Measurements from ENCODE around the gene RAB23. TPM values are rescaled to one million over a fixed set of nuclear protein-coding genes. Genes with fewer than 3 reads are reported as not detected.

The RAB23 gene
- total and polyA plus RNA-seq, 3 experiments from 2014 or later, result 1.0 to 4.7 (median 4.3) TPM

DNA sequence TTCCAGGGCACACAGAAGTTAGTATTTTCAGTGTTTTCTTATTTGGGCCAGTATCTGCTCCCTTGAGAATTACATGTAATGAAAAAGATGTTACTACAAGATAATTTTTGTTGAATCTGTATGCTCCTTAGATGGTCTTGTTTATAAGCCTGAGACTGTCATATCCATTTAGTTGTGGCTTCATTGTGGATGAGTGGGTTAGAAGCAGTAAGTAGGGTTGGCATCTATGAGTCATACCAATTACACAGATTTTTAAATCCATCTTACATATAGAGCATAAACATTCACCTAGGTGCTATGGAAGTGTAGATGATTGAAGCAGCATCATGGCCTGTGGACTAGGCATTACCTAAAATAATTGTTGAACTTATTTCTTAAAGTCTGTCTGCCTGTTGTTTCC lies 63.4 kb downstream of the RAB23 start:
- Mint-ChIP-seq H3K36me3 (peaks cover 7 to 69% (median 19%) of the 10 kb centered on the region in 3 donors), H3K4me1 (no peaks in the 10 kb centered on the region), H3K4me3 (no peak overlapping the region), H3K27me3 (no peaks in the 10 kb centered on the region), H3K9me3 (no peaks in the 10 kb centered on the region), H3K27ac (peak overlapping the region in 1 of 8 donors; percentile 6)
- POLR2A ChIA-PET, result no interaction called here
- CTCF ChIA-PET, result no interaction called here
- H3K4me1 ChIP-seq (ENCODE audit: insufficient read depth, low read length), result no peaks in the 10 kb centered on the region
- H3K9me3 ChIP-seq (ENCODE audit: low read length), result no peaks in the 10 kb centered on the region
- no peaks in the 10 kb centered on the region for H3K36me3 ChIP-seq (ENCODE audit: insufficient read depth, low read length)
- H3K27me3 ChIP-seq (ENCODE audit: insufficient read depth, low read length, poor library complexity, severe bottlenecking), result no peaks in the 10 kb centered on the region
- DNase-seq, result no peak
- no peak overlapping the region for H3K27ac ChIP-seq (ENCODE audit: low read depth, low read length)
- no peak overlapping the region for H3K4me3 ChIP-seq (ENCODE audit: low read length)

- no peaks in the 10 kb centered on the region for H3K27me3 Mint-ChIP-seq
Observed at GRCh38 chr6:57147955-57148858, 73.9 kb downstream of the RAB23 start.

DNA sequence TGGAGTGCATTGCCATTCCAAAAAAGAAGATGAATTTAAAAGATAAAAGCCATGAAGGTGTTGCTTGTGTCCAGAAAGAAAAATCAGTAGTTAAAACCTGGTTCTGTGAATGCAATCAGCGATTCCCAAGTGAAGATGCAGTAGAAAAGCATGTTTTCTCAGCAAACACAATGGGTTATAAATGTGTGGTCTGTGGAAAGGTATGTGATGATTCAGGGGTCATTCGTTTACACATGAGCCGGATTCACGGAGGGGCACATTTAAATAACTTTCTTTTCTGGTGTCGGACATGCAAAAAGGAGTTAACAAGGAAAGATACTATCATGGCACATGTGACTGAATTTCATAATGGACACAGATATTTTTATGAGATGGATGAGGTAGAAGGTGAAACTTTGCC lies 74.7 kb downstream of the RAB23 start:
- H3K9me3 Mint-ChIP-seq, result no peaks in the 10 kb centered on the region
- POLR2A ChIA-PET, result no interaction called here
- H3K27ac Mint-ChIP-seq, result peak overlapping the region in 2 of 8 donors; percentile 12 to 21
- CTCF ChIA-PET, result no interaction called here
- Histone ChIP-seq H3K4me3 (ENCODE audit: low read length) (no peak overlapping the region), H3K27me3 (ENCODE audit: insufficient read depth, low read length, poor library complexity, severe bottlenecking) (no peaks in the 10 kb centered on the region), H3K27ac (ENCODE audit: low read depth, low read length) (no peak overlapping the region), H3K9me3 (ENCODE audit: low read length) (no peaks in the 10 kb centered on the region), H3K4me1 (ENCODE audit: insufficient read depth, low read length) (no peaks in the 10 kb centered on the region), H3K36me3 (ENCODE audit: insufficient read depth, low read length) (peaks cover 21% of the 10 kb centered on the region)
- no peak overlapping the region for H3K4me3 Mint-ChIP-seq
- peaks cover 11 to 22% (median 21%) of the 10 kb centered on the region in 3 donors for H3K4me1 Mint-ChIP-seq
- DNase-seq, result no peak
- no peaks in the 10 kb centered on the region for H3K27me3 Mint-ChIP-seq
- H3K36me3 Mint-ChIP-seq, result peaks cover 29 to 76% (median 37%) of the 10 kb centered on the region in 3 donors

More at GRCh38 chr6:57147955-57148858, 73.9 kb downstream of the RAB23 start:
- no peak overlapping the region for H3K4me3 Mint-ChIP-seq
- H3K27ac ChIP-seq (ENCODE audit: low read depth, low read length), result no peak overlapping the region
- peak overlapping the region in 3 of 8 donors; percentile 2 to 59 (median 13) for H3K27ac Mint-ChIP-seq
- CTCF ChIA-PET, result no interaction called here
- H3K4me1 ChIP-seq (ENCODE audit: insufficient read depth, low read length), result no peaks in the 10 kb centered on the region
- H3K36me3 Mint-ChIP-seq, result peaks cover 27 to 77% (median 28%) of the 10 kb centered on the region in 3 donors
- no peak overlapping the region for H3K4me3 ChIP-seq (ENCODE audit: low read length)
- peaks cover 11 to 22% (median 21%) of the 10 kb centered on the region in 3 donors for H3K4me1 Mint-ChIP-seq
- peaks cover 17% of the 10 kb centered on the region for H3K36me3 ChIP-seq (ENCODE audit: insufficient read depth, low read length)
- H3K27me3 ChIP-seq (ENCODE audit: insufficient read depth, low read length, poor library complexity, severe bottlenecking), result no peaks in the 10 kb centered on the region
- H3K9me3 ChIP-seq (ENCODE audit: low read length), result no peaks in the 10 kb centered on the region
- no peaks in the 10 kb centered on the region for H3K9me3 Mint-ChIP-seq
- no peak for DNase-seq
- POLR2A ChIA-PET, result no interaction called here

DNA sequence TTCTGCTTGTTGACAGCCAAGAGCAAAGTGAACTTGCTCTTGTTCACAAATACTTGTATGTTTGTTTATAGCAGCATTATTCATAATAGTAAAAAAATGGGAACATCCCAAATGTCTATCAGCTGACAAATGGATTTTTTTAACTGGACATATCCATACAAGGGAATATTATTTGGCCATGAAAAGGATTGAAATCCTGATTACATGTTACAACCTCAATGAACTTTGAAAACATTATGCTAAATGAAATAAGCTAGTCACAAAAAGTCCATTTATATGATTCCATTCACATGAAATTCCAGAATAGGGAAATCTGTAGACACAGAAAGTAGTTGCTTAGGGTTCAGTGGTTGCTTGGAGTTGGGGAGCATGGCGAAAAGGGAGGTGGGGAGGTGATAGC lies 78.4 kb downstream of the RAB23 start:
- no peaks in the 10 kb centered on the region for H3K9me3 Mint-ChIP-seq
- peaks cover 33 to 75% (median 47%) of the 10 kb centered on the region in 3 donors for H3K36me3 Mint-ChIP-seq
- H3K4me1 ChIP-seq (ENCODE audit: insufficient read depth, low read length), result no peaks in the 10 kb centered on the region
- no peak for DNase-seq
- H3K27me3 ChIP-seq (ENCODE audit: insufficient read depth, low read length, poor library complexity, severe bottlenecking), result no peaks in the 10 kb centered on the region
- H3K27ac Mint-ChIP-seq, result no peak overlapping the region
- H3K27ac ChIP-seq (ENCODE audit: low read depth, low read length), result no peak overlapping the region
- peaks cover 17% of the 10 kb centered on the region for H3K36me3 ChIP-seq (ENCODE audit: insufficient read depth, low read length)
- H3K4me1 Mint-ChIP-seq, result peaks cover 11 to 22% (median 21%) of the 10 kb centered on the region in 3 donors
- CTCF ChIA-PET, result no interaction called here
- no peaks in the 10 kb centered on the region for H3K27me3 Mint-ChIP-seq
- no peaks in the 10 kb centered on the region for H3K9me3 ChIP-seq (ENCODE audit: low read length)
- POLR2A ChIA-PET, result no interaction called here
- no peak overlapping the region for H3K4me3 ChIP-seq (ENCODE audit: low read length)
- H3K4me3 Mint-ChIP-seq, result no peak overlapping the region

- Histone ChIP-seq H3K4me1 (ENCODE audit: insufficient read depth, low read length) (no peaks in the 10 kb centered on the region), H3K27ac (ENCODE audit: low read depth, low read length) (no peak overlapping the region), H3K27me3 (ENCODE audit: insufficient read depth, low read length, poor library complexity, severe bottlenecking) (no peaks in the 10 kb centered on the region), H3K36me3 (ENCODE audit: insufficient read depth, low read length) (peaks cover 10% of the 10 kb centered on the region), H3K4me3 (ENCODE audit: low read length) (no peak overlapping the region), H3K9me3 (ENCODE audit: low read length) (no peaks in the 10 kb centered on the region)
- H3K9me3 Mint-ChIP-seq, result no peaks in the 10 kb centered on the region
- H3K4me3 Mint-ChIP-seq, result no peak overlapping the region
- POLR2A ChIA-PET, result interaction anchor here (1.5 kb wide), 1 partner anchor 30 kb away, joined by 5 read pairs; the partner anchor contains the start of gene BAG2
- CTCF ChIA-PET, result no interaction called here
- peaks cover 25 to 68% (median 41%) of the 10 kb centered on the region in 3 donors for H3K36me3 Mint-ChIP-seq
- no peak for DNase-seq
- H3K4me1 Mint-ChIP-seq, result peaks cover 4 to 16% (median 7%) of the 10 kb centered on the region in 3 donors
- no peaks in the 10 kb centered on the region for H3K27me3 Mint-ChIP-seq
- H3K27ac Mint-ChIP-seq, result no peak overlapping the region
Observed at GRCh38 chr6:57142178-57142525, 80.0 kb downstream of the RAB23 start.

- H3K9me3 Mint-ChIP-seq, result no peaks in the 10 kb centered on the region
- Histone ChIP-seq H3K27ac (ENCODE audit: low read depth, low read length) (no peak overlapping the region), H3K4me3 (ENCODE audit: low read length) (no peak overlapping the region), H3K4me1 (ENCODE audit: insufficient read depth, low read length) (no peaks in the 10 kb centered on the region), H3K9me3 (ENCODE audit: low read length) (no peaks in the 10 kb centered on the region), H3K36me3 (ENCODE audit: insufficient read depth, low read length) (peaks cover 6% of the 10 kb centered on the region), H3K27me3 (ENCODE audit: insufficient read depth, low read length, poor library complexity, severe bottlenecking) (no peaks in the 10 kb centered on the region)
- no peak overlapping the region for H3K4me3 Mint-ChIP-seq
- POLR2A ChIA-PET, result interaction anchor here (1.5 kb wide), 1 partner anchor 30 kb away, joined by 5 read pairs; the partner anchor contains the start of gene BAG2
- no peaks in the 10 kb centered on the region for H3K27me3 Mint-ChIP-seq
- CTCF ChIA-PET, result no interaction called here
- H3K36me3 Mint-ChIP-seq, result peaks cover 29 to 69% (median 41%) of the 10 kb centered on the region in 3 donors
- H3K27ac Mint-ChIP-seq, result no peak overlapping the region
- H3K4me1 Mint-ChIP-seq, result peaks cover 3 to 19% (median 4%) of the 10 kb centered on the region in 3 donors
- no peak for DNase-seq
Observed at GRCh38 chr6:57141451-57142177, 80.5 kb downstream of the RAB23 start.

DNA sequence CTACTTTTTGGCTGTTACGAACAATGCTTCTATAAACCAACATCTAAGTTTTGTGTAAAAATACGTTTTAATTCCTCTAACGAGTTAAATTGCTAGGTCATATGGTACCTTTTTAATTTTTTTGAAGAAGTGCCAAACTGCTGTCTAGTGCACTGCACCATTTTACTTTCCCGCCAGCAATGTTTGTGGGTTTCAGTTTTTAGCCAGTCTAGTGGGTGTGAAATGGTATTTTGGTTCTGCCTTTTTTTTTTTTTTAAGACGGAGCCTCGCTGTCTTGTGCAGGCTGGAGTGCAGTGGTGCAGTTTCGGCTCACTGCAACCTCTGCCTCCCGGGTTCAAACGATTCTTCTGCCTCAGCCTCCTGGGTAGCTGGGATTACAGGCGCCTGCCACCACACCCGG lies 84.1 kb downstream of the RAB23 start:
- H3K9me3 ChIP-seq (ENCODE audit: low read length), result no peaks in the 10 kb centered on the region
- Mint-ChIP-seq H3K27me3 (no peaks in the 10 kb centered on the region), H3K4me1 (peaks cover 0 to 14% (median 3%) of the 10 kb centered on the region in 3 donors), H3K4me3 (no peak overlapping the region), H3K9me3 (no peaks in the 10 kb centered on the region), H3K36me3 (peaks cover 27 to 68% (median 35%) of the 10 kb centered on the region in 3 donors), H3K27ac (no peak overlapping the region)
- ChIA-PET CTCF (no interaction called here), POLR2A (no interaction called here)
- no peak overlapping the region for H3K27ac ChIP-seq (ENCODE audit: low read depth, low read length)
- no peak overlapping the region for H3K4me3 ChIP-seq (ENCODE audit: low read length)
- H3K4me1 ChIP-seq (ENCODE audit: insufficient read depth, low read length), result no peaks in the 10 kb centered on the region
- H3K27me3 ChIP-seq (ENCODE audit: insufficient read depth, low read length, poor library complexity, severe bottlenecking), result no peaks in the 10 kb centered on the region
- H3K36me3 ChIP-seq (ENCODE audit: insufficient read depth, low read length), result peaks cover 12% of the 10 kb centered on the region
- DNase-seq, result no peak

GRCh38 chr6:57137350-57137749 lies 84.8 kb downstream of the RAB23 start:
- H3K4me1 Mint-ChIP-seq, result peaks cover 0 to 14% (median 3%) of the 10 kb centered on the region in 3 donors
- H3K4me3 Mint-ChIP-seq, result no peak overlapping the region
- H3K27ac ChIP-seq (ENCODE audit: low read depth, low read length), result no peak overlapping the region
- H3K36me3 ChIP-seq (ENCODE audit: insufficient read depth, low read length), result peaks cover 6% of the 10 kb centered on the region
- CTCF ChIA-PET, result no interaction called here
- H3K27me3 ChIP-seq (ENCODE audit: insufficient read depth, low read length, poor library complexity, severe bottlenecking), result no peaks in the 10 kb centered on the region
- no peaks in the 10 kb centered on the region for H3K27me3 Mint-ChIP-seq
- H3K4me1 ChIP-seq (ENCODE audit: insufficient read depth, low read length), result no peaks in the 10 kb centered on the region
- peaks cover 20 to 68% (median 34%) of the 10 kb centered on the region in 3 donors for H3K36me3 Mint-ChIP-seq
- no peak overlapping the region for H3K4me3 ChIP-seq (ENCODE audit: low read length)
- no peaks in the 10 kb centered on the region for H3K9me3 ChIP-seq (ENCODE audit: low read length)
- H3K9me3 Mint-ChIP-seq, result no peaks in the 10 kb centered on the region
- H3K27ac Mint-ChIP-seq, result no peak overlapping the region
- POLR2A ChIA-PET, result no interaction called here
- DNase-seq, result no peak
